Activated T-cell treated with anti-CD3 and anti-CD28 coated beads, Interleukin-2, amount 50 U/mL, for 1 hour (primary cell): ENCODE results near the gene PAGE4.

Source experiments
- DNase-seq: peaks from one replicate; pipeline ENCODE4 v3.0.0-alpha.2; 2020

The PAGE4 gene

GRCh38 chrX:49829016-49829415 is at the start of gene PAGE4:
TSS of gene PAGE4 (plus strand) at chrX:49829303. CDS start at chrX:49830429, 1,126 bp downstream.
- no peak for DNase-seq

- no peak for DNase-seq
These were observed 44.3 kb upstream of the PAGE4 start for GRCh38 chrX:49784747-49785280.

- DNase-seq, result no peak
These were observed 36.7 kb upstream of the PAGE4 start for GRCh38 chrX:49792376-49792775.

GRCh38 chrX:49793686-49794085 is 35.4 kb upstream of the PAGE4 start:
- DNase-seq, result no peak

GRCh38 chrX:49799828-49800227 is 29.3 kb upstream of the PAGE4 start:
- no peak for DNase-seq

GRCh38 chrX:49809891-49810632 is 19.0 kb upstream of the PAGE4 start:
- no peak for DNase-seq

GRCh38 chrX:49812177-49812576 is 16.9 kb upstream of the PAGE4 start:
- no peak for DNase-seq

- no peak for DNase-seq
These were observed 12.7 kb upstream of the PAGE4 start for GRCh38 chrX:49816435-49816834.

GRCh38 chrX:49838374-49838773 is 9.3 kb downstream of the PAGE4 start:
- DNase-seq, result no peak

GRCh38 chrX:49840679-49841078 is 11.6 kb downstream of the PAGE4 start:
- DNase-seq, result peak; percentile 25

GRCh38 chrX:49842621-49843020 is 13.5 kb downstream of the PAGE4 start:
- no peak for DNase-seq

GRCh38 chrX:49844611-49845010 is 15.5 kb downstream of the PAGE4 start:
- no peak for DNase-seq

- no peak for DNase-seq
These were observed 16.7 kb downstream of the PAGE4 start for GRCh38 chrX:49845701-49846403.

- no peak for DNase-seq
These were observed 17.4 kb downstream of the PAGE4 start for GRCh38 chrX:49846522-49846921.

- no peak for DNase-seq
These were observed 19.2 kb downstream of the PAGE4 start for GRCh38 chrX:49848275-49848674.

GRCh38 chrX:49850028-49850427 is 20.9 kb downstream of the PAGE4 start:
- no peak for DNase-seq

- no peak for DNase-seq
These were observed 24.6 kb downstream of the PAGE4 start for GRCh38 chrX:49853661-49854060.

GRCh38 chrX:49856819-49857218 is 27.7 kb downstream of the PAGE4 start:
- no peak for DNase-seq

GRCh38 chrX:49858341-49858740 is 29.2 kb downstream of the PAGE4 start:
- no peak for DNase-seq

- no peak for DNase-seq
These were observed 30.4 kb downstream of the PAGE4 start for GRCh38 chrX:49859491-49859890.

- no peak for DNase-seq
These were observed 31.9 kb downstream of the PAGE4 start for GRCh38 chrX:49860867-49861535.

GRCh38 chrX:49862093-49862492 is 33.0 kb downstream of the PAGE4 start:
- DNase-seq, result no peak

GRCh38 chrX:49868739-49869138 is 39.6 kb downstream of the PAGE4 start:
- no peak for DNase-seq

- DNase-seq, result no peak
These were observed 47.6 kb downstream of the PAGE4 start for GRCh38 chrX:49876750-49877149.
